Islet of Langerhans (tissue), 1 donor: Measurements from ENCODE around the gene CENPL.

Source experiments
- FAIRE-seq: peaks from one replicate; lab custom pipeline; 2011; peaks lifted over from hg19 to GRCh38; lab: Jason Lieb, UNC

The CENPL gene

DNA sequence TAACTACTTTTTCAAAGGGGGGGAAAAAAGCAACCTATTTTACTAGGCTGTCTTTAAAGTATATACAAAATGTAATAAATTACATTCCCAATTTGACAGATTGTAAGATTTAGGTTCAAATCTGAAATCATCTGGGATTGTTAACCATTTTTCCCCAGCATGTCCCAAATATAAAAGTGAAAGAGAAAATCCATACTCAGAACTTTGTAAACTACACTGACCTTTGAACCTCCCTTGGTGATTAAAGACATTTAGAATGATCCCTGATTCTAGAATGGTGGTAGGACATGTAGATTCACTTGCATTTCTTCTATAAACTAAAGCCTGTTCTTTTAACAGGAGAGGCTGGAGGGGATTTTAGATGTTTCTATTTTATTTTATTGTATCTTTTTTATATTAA lies 70.9 kb downstream of the CENPL start:
- FAIRE-seq = no peak
